Ascending aorta (tissue), 2 donors: ENCODE data around the gene ACOT9. TPM values are rescaled to one million over a fixed set of nuclear protein-coding genes. Genes with fewer than 3 reads are reported as not detected.

Experiments
- DNase-seq, 2 donors: peaks; one replicate each; pipeline ENCODE4 v3.0.0-alpha.2; 2019; ENCODE audit warnings: low spot score in 2 of 2
- H3K27ac ChIP-seq, 2 donors: fragments of 200-600 bp; sonication (generic); one replicate each; pipeline ENCODE4 v1.5.1; 2016 to 2017; ENCODE audit warnings: mild to moderate bottlenecking in 1 of 2
- H3K27me3 ChIP-seq: fragments of 200-600 bp; sonication (generic); one replicate; pipeline ENCODE4 v1.5.1; 2017
- H3K36me3 ChIP-seq, 2 donors: fragments of 200-600 bp; sonication (generic); one replicate each; pipeline ENCODE4 v1.5.1; 2016
- H3K4me1 ChIP-seq, 2 donors: fragments of 200-600 bp; sonication (generic); one replicate each; pipeline ENCODE4 v1.5.1; 2016 to 2017; ENCODE audit warnings: mild to moderate bottlenecking in 1 of 2
- H3K4me3 ChIP-seq, 2 donors: fragments of 200-600 bp; sonication (generic); one replicate each; pipeline ENCODE4 v1.5.1; 2016 to 2017; ENCODE audit warnings: mild to moderate bottlenecking in 1 of 2
- H3K9me3 ChIP-seq, 2 donors: fragments of 200-600 bp; sonication (generic); one replicate each; pipeline ENCODE4 v1.5.1; 2016
- intact Hi-C: fragments of 100-400 bp; cut with DNase I; formaldehyde crosslinking; loops from one replicate; pipeline ENCODE4 v1.15.1; 2023
- total RNA-seq: library from RNA; depleted of rRNA; stranded (reverse); fragments of >200 nt; gene quantifications from one replicate; pipeline ENCODE4 v1.1.0, GENCODE V29; 2016
- TF ChIP-seq, protein P1 (sequence below), 3 experiments: fragments of 200-600 bp in 2 of 3; fragments of 450-650 bp in 1 of 3; sonication (generic) in 2 of 3; IDR thresholded peaks; one replicate each; pipeline ENCODE4 v1.5.1; 2016 to 2019; ENCODE audit warnings: antibody characterized with exemption in 3 of 3, mild to moderate bottlenecking in 1 of 3, moderate library complexity in 1 of 3

The ACOT9 gene
- total RNA-seq, 1 donor from 2014 or later, result 6.6 TPM

- Histone ChIP-seq H3K36me3 (no peaks in the 10 kb centered on the region), H3K4me3 (no peak overlapping the region), H3K27me3 (no peaks in the 10 kb centered on the region), H3K27ac (no peak overlapping the region), H3K9me3 (no peaks in the 10 kb centered on the region), H3K4me1 (no peaks in the 10 kb centered on the region)
- no peak for DNase-seq
- TF ChIP-seq, protein P1, sequence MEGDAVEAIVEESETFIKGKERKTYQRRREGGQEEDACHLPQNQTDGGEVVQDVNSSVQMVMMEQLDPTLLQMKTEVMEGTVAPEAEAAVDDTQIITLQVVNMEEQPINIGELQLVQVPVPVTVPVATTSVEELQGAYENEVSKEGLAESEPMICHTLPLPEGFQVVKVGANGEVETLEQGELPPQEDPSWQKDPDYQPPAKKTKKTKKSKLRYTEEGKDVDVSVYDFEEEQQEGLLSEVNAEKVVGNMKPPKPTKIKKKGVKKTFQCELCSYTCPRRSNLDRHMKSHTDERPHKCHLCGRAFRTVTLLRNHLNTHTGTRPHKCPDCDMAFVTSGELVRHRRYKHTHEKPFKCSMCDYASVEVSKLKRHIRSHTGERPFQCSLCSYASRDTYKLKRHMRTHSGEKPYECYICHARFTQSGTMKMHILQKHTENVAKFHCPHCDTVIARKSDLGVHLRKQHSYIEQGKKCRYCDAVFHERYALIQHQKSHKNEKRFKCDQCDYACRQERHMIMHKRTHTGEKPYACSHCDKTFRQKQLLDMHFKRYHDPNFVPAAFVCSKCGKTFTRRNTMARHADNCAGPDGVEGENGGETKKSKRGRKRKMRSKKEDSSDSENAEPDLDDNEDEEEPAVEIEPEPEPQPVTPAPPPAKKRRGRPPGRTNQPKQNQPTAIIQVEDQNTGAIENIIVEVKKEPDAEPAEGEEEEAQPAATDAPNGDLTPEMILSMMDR (IDR thresholded peaks at IDR 0.05), result no peak
- intact Hi-C loops, result no loop called here
Observed at GRCh38 chrX:23659339-23659738, 83.7 kb downstream of the ACOT9 start.

- Histone ChIP-seq H3K27me3 (no peaks in the 10 kb centered on the region), H3K27ac (no peak overlapping the region), H3K4me3 (no peak overlapping the region), H3K36me3 (no peaks in the 10 kb centered on the region), H3K9me3 (no peaks in the 10 kb centered on the region), H3K4me1 (no peaks in the 10 kb centered on the region)
- TF ChIP-seq, protein P1 (IDR thresholded peaks at IDR 0.05), result no peak
- no peak for DNase-seq
- intact Hi-C loops, result no loop called here
Observed at GRCh38 chrX:23656684-23657083, 86.4 kb downstream of the ACOT9 start.

DNA sequence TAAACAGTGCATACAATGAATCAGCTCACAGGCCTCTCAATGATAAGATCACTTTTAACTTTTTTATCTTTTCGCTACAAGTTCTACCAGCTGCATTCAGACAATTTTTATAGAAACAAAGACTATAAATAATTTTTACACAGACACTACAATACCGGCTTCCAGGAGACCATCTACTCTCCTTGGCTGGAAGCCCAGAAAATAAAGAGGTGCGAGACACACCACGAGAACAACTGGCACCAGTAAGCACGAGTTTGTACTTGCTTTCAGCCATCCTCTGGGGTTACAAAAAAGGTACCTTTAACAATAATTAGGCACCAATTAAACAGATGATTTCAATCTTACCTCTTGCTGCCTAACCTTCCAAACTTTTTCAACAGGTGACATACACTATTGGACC lies 87.0 kb downstream of the ACOT9 start:
- no peak overlapping the region for H3K27ac ChIP-seq
- no peaks in the 10 kb centered on the region for H3K4me1 ChIP-seq
- no peaks in the 10 kb centered on the region for H3K36me3 ChIP-seq
- H3K9me3 ChIP-seq, result no peaks in the 10 kb centered on the region
- intact Hi-C loops, result no loop called here
- H3K4me3 ChIP-seq, result no peak overlapping the region
- no peak for DNase-seq
- H3K27me3 ChIP-seq, result no peaks in the 10 kb centered on the region
- TF ChIP-seq, protein P1 (IDR thresholded peaks at IDR 0.05), result no peak

Other genes starting within 250 kb of the ACOT9 start
- 112 TPM for gene PRDX4, start 75.8 kb downstream of the ACOT9 start, total RNA-seq
- gene SAT1, start 39.9 kb upstream of the ACOT9 start, total RNA-seq, result 349 TPM
- gene APOO, start 164.7 kb upstream of the ACOT9 start, total RNA-seq, result not detected
- not detected for gene CXorf58, start 164.7 kb upstream of the ACOT9 start, total RNA-seq